HG03565 (cell line): ENCODE data around the gene HOXD1.

Experiments
- ATAC-seq: cut with Tn5 transposase; IDR thresholded peaks from one replicate; pipeline ENCODE4 v1.9.1; 2021; ENCODE audit warnings: mild to moderate bottlenecking, moderate library complexity; ENCODE audit not compliant: unreplicated experiment

Gene HOXD1

GRCh38 chr2:176152350-176153181 is 35.9 kb upstream of the HOXD1 start:
- ATAC-seq = no peak

- no peak for ATAC-seq
Measured at GRCh38 chr2:176154576-176155252, 33.8 kb upstream of the HOXD1 start.

- no peak for ATAC-seq
Measured at GRCh38 chr2:176155356-176156044, 33.0 kb upstream of the HOXD1 start.

- no peak for ATAC-seq
Measured at GRCh38 chr2:176156301-176156806, 32.1 kb upstream of the HOXD1 start.

- no peak for ATAC-seq
Measured at GRCh38 chr2:176156807-176157498, 31.5 kb upstream of the HOXD1 start, which contains the start of gene HOXD3. HOXD3 (plus strand) TSS chr2:176157307; CDS start chr2:176169115, 11,808 bp downstream.

- ATAC-seq = no peak
Measured at GRCh38 chr2:176157499-176158185, 30.8 kb upstream of the HOXD1 start.

- ATAC-seq = no peak
Measured at GRCh38 chr2:176158186-176158591, 30.3 kb upstream of the HOXD1 start.

GRCh38 chr2:176158855-176159662 is 29.4 kb upstream of the HOXD1 start:
- no peak for ATAC-seq

- ATAC-seq = no peak
Measured at GRCh38 chr2:176159663-176160250, 28.7 kb upstream of the HOXD1 start.

GRCh38 chr2:176160251-176160985 is 28.1 kb upstream of the HOXD1 start:
- ATAC-seq = no peak

GRCh38 chr2:176160986-176161824 is 27.3 kb upstream of the HOXD1 start:
- ATAC-seq = no peak

- no peak for ATAC-seq
Measured at GRCh38 chr2:176161825-176162626, 26.4 kb upstream of the HOXD1 start.

GRCh38 chr2:176162911-176163671 is 25.4 kb upstream of the HOXD1 start:
- ATAC-seq = no peak

- ATAC-seq = no peak
Measured at GRCh38 chr2:176163672-176164056, 24.8 kb upstream of the HOXD1 start.

- ATAC-seq = no peak
Measured at GRCh38 chr2:176164201-176164600, 24.3 kb upstream of the HOXD1 start.
